22Rv1 (cell line): ENCODE results near the gene MAGI2.

Experiments
- ZFX ChIP-seq: fragments of 450-650 bp; IDR thresholded peaks from 2 replicates; pipeline ENCODE4 v1.6.1; 2017; ENCODE audit warnings: antibody characterized with exemption, borderline replicate concordance
- TF ChIP-seq, protein P1 (sequence below): fragments of 450-650 bp; IDR thresholded peaks from 2 replicates; pipeline ENCODE4 v1.5.1; 2017; ENCODE audit warnings: mild to moderate bottlenecking

DNA sequence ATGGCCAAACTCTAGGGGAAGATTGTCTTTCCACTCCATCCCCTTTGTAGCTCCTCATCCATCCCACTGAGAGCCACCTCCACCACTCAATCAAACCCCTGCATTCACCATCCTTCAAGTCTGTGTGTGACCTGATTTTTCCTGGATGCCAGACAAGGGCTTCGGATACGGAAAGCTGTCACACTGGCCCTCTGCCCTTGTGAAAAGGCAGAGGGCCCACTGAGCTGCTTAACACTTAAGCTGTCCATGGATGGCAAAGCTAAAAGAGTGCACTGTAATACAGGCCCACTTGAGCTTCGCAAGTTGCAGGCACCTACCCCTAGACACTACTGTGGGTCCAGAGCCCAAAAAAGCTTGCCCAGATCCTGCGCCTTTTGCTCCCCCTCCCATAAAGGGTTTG, 237.2 kb downstream of the MAGI2 start:
- TF ChIP-seq, protein P1, sequence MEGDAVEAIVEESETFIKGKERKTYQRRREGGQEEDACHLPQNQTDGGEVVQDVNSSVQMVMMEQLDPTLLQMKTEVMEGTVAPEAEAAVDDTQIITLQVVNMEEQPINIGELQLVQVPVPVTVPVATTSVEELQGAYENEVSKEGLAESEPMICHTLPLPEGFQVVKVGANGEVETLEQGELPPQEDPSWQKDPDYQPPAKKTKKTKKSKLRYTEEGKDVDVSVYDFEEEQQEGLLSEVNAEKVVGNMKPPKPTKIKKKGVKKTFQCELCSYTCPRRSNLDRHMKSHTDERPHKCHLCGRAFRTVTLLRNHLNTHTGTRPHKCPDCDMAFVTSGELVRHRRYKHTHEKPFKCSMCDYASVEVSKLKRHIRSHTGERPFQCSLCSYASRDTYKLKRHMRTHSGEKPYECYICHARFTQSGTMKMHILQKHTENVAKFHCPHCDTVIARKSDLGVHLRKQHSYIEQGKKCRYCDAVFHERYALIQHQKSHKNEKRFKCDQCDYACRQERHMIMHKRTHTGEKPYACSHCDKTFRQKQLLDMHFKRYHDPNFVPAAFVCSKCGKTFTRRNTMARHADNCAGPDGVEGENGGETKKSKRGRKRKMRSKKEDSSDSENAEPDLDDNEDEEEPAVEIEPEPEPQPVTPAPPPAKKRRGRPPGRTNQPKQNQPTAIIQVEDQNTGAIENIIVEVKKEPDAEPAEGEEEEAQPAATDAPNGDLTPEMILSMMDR, result no peak
- no peak for TF ChIP-seq ZFX
